ENCODE measurements around the gene GJC2. TPM values are rescaled to one million over a fixed set of nuclear protein-coding genes. Genes with fewer than 3 reads are reported as not detected.

Gene GJC2
- total and polyA plus RNA-seq, 4 donors, result 0.10 to 0.79 (median 0.25) TPM; not detected in 1

DNA sequence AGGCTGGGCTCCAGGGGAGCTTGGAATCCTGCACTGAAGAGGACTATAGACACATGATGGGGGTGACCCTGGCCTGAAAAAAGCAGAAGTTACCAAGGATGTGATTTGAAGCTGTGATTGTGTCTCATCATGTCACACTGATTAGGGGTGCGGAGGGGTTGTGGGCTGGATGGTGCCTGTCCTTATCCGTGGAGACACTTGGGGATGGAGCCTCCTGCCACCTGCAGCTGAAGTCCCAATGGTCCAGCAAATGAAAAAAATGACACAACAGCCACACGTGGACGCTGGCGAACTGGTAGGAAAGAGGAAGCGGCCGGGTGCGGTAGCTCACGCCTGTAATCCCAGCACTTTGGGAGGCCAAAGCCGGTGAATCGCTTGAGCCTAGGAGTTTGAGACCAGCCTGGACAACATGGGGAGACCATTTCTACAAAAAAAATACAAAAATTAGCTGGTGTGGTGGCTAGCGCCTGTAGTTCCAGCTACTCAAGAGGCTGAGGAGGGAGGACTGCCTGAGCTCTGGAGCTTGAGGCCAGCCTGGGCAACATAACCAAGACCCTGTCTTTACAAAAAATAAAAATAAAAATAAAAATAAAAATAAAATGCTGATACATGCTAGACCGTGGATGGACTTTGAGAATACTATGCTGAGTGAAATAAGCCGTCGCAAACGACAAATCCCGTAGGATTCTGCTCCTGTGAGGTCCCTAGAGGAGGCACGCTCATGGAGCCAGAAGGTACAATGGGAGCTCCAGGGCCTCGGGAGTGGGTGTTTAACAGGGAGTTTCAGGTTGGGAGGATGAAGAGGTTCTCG is 15.0 kb downstream of the GJC2 start:
- DNase-seq (ENCODE audit: low spot score), result no peak
- Histone ChIP-seq H3K27ac (ENCODE audit: low read depth in 1 of 2, low read length in 2 of 2) (peak overlapping the region; percentile 79 to 87), H3K36me3 (ENCODE audit: control insufficient read depth in 4 of 4, insufficient read depth in 3 of 4, low read depth in 1 of 4, low read length in 3 of 4) (no peaks in the 10 kb centered on the region), H3K4me3 (ENCODE audit: low read depth in 1 of 3, low read length in 3 of 3) (peak overlapping the region; percentile 44 to 60 (median 45)), H3K27me3 (ENCODE audit: control insufficient read depth in 4 of 4, insufficient read depth in 4 of 4, low read length in 3 of 4) (no peaks in the 10 kb centered on the region), H3K9ac (ENCODE audit: low read depth in 1 of 2, low read length in 2 of 2) (peak overlapping the region in 1 of 2 donors; percentile 78), H3K4me1 (ENCODE audit: control insufficient read depth in 4 of 4, insufficient read depth in 4 of 4, low read length in 3 of 4) (peaks cover 0 to 18% (median 4%) of the 10 kb centered on the region in 4 donors), H3K9me3 (ENCODE audit: control insufficient read depth in 4 of 4, low read length in 3 of 4) (no peaks in the 10 kb centered on the region)
- no peak for TF ChIP-seq FOXA1 (IDR thresholded peaks at IDR 0.05)
- no peak for TF ChIP-seq MAX (IDR thresholded peaks at IDR 0.05)
- TF ChIP-seq TAF1 (conservative IDR thresholded peaks at IDR 0.05), result no peak
- TF ChIP-seq ATF3 (IDR thresholded peaks at IDR 0.05), result no peak
- no peak for TF ChIP-seq RAD21 (IDR thresholded peaks at IDR 0.05)
- TF ChIP-seq SP1 (IDR thresholded peaks at IDR 0.05), result no peak
- TF ChIP-seq JUND (IDR thresholded peaks at IDR 0.05), result no peak
- no peak for TF ChIP-seq GABPA (IDR thresholded peaks at IDR 0.05 in 1 of 2, conservative IDR thresholded peaks at IDR 0.05 in 1 of 2)
- no peak for TF ChIP-seq CTCF (IDR thresholded peaks at IDR 0.05; ENCODE audit: low read depth, low read length, missing input control)
- no peak for TF ChIP-seq NR2F2 (IDR thresholded peaks at IDR 0.05)
- no peak for TF ChIP-seq HNF4G (IDR thresholded peaks at IDR 0.05)
- no peak for TF ChIP-seq RXRA (IDR thresholded peaks at IDR 0.05)
- TF ChIP-seq, protein P1, sequence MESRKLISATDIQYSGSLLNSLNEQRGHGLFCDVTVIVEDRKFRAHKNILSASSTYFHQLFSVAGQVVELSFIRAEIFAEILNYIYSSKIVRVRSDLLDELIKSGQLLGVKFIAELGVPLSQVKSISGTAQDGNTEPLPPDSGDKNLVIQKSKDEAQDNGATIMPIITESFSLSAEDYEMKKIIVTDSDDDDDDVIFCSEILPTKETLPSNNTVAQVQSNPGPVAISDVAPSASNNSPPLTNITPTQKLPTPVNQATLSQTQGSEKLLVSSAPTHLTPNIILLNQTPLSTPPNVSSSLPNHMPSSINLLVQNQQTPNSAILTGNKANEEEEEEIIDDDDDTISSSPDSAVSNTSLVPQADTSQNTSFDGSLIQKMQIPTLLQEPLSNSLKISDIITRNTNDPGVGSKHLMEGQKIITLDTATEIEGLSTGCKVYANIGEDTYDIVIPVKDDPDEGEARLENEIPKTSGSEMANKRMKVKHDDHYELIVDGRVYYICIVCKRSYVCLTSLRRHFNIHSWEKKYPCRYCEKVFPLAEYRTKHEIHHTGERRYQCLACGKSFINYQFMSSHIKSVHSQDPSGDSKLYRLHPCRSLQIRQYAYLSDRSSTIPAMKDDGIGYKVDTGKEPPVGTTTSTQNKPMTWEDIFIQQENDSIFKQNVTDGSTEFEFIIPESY (IDR thresholded peaks at IDR 0.05), result no peak
- TF ChIP-seq EGR1 (IDR thresholded peaks at IDR 0.05; ENCODE audit: low read depth in 2 of 2), result no peak
- TF ChIP-seq REST (IDR thresholded peaks at IDR 0.05), result no peak
- TF ChIP-seq FOXA2 (IDR thresholded peaks at IDR 0.05), result no peak
- TF ChIP-seq YY1 (IDR thresholded peaks at IDR 0.05), result no peak
- TF ChIP-seq HNF4A (conservative IDR thresholded peaks at IDR 0.05), result no peak
- WGBS, result 53% methylated on average over 20 of the region's 20 CpGs
